HG02981 (cell line): Measurements from ENCODE around the gene KCNA3.
"Not testable (repeated sequence)": the region's sequence is repeated elsewhere in the genome, so short reads cannot be mapped to it uniquely, and the experiment has no call there.

Experiments
- ATAC-seq: cut with Tn5 transposase; IDR thresholded peaks from one replicate; pipeline ENCODE4 v1.9.1; 2021; ENCODE audit warnings: mild to moderate bottlenecking, moderate library complexity; ENCODE audit not compliant: unreplicated experiment

KCNA3 gene

DNA sequence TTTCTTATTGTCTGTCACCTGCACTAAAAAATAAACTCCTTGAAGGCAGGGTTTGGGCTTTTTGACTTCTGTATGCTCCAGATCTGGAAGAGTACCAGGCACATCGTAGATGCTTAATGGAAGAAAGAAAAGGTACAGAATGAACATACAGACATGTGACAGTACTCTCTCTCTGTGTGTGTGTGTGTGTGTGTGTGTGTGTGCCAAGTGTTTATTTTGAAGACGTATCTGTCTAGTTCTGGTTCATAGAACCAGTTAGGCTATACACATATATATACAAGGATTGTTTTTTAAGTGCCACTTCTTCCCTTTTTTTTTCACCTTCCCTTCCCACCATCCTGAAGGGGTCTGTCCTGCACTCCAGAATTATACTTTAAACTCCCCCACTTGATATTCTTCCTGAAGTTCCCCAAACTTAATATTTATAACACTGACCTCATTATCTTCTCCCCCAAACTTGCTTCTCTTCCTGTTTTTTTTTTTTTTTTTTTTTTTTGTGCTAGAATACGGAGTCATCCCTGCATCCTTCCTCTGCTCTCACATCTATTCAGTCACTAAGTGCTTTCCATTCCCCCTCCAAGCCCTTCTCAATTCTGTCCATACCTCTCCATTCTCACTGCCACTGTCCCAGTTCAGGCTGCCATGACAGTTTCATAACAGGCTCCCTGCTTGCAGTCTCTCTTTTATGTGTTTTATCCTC, 5.4 kb upstream of the KCNA3 start:
- ATAC-seq = no peak

DNA sequence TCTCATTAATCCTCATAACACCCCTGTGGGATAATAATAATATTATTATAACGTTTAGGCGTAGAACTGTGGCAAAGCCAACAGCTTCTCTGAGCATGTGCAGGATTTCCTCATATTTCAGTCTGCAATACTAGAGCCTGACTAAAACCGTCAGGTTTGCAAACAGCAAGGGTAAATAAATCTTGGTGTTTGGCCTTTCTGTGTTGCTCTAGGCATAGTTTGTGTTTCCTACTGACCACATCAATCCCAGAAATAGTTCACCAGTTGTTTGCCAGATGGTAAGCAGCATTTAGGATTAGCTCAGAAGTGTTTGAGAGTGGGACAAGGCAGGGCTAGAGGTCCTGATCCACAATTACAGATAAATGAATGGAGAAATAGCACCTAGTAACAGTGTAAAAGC, 2.8 kb upstream of the KCNA3 start:
- no peak for ATAC-seq

DNA sequence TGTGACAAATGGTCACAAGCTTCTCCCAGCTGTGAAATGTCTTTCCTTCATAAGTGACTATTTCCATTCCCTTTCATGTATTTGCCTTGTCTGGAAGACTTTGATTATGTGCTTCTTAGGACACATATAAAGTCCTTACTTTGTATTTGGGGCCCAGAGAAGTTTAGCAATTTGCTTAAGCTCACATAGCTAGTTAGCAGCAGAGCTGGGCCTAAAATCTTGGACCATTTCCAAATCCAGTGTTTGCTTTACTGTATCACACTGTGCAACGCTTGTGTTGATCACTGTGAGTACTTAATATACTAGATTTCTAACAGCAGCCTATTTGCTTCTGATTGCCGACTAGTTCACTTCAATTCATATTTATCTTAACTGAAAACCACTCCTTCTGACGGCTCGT, 2.2 kb upstream of the KCNA3 start:
- no peak for ATAC-seq

DNA sequence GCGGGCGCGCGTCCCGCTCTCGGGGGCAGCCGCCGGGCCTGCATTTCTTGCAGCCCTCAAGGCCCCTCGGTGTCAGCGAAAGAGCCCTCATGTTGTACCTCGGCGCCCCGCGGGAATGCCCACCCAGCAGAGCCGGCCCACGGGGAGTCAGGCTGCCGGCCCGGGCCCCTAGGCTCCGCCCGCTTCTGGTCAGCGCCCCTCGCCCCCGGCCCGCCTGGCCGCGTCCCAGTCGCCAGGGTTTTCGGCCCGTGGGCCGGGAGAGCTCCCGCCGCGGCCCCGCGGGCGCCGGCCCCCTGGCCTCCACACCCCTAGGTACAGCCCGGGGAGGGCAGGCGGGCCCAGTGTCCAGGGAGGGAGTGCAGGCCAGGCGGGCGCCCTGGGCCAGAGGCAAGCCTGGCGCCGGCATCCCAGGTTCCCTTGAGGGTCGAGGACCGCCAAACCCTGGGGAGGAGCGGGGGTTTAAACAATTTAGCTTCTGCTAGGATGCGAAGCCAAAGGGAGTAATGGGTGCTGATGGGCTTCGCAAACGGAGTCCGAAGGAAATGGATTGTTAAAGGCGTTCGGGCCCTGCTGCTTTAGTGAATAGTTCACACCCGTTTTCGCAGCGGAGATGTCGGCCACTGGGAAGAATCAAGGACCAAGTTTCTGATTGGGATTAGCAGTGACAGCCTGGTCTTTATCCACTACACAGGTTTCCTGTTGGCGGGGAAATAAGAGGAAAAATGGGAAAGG, 486 bp upstream of the KCNA3 start:
- ATAC-seq = no peak

DNA sequence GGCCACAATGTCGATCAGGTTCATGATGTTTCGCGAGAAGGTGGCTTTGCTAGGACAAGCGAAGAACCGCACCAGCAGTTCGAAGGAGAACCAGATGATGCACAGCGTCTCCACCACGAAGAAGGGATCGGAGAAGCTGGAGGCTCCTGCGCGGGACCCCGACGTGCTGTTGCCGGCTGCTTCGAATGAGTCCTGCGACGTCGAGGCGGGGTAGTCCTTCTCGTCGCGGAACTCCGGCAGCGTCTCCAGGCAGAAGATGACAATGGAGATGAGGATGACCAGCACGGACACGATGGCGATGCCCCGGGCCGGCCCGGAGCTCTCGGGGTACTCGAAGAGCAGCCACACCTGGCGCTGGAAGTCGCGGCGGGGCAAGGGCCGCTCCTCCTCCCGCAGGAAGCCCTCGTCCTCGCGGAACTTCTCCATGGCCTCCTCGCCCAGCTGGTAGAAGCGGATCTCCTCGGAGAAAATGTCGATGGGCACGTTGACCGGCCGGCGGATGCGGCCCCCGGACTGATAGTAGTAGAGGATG, 869 bp downstream of the KCNA3 start:
- no peak for ATAC-seq

DNA sequence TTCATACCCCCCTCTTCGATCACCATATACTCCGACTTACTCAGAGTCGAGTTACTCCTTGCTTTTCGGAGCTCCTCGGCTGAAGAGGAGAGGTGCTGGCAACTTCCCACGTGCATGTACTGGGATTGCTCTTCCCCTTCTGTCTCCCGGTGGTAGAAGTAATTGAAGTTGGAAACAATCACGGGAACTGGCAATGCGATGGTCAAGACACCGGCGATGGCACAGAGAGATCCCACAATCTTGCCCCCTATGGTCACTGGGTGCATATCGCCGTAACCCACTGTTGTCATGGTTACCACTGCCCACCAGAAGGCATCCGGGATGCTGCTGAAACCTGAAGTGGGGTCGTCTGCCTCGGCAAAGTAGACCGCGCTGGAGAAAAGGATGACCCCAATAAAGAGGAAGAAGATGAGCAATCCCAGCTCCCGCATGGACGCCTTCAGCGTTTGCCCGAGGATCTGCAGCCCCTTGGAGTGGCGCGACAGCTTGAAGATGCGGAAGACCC, 1.5 kb downstream of the KCNA3 start:
- ATAC-seq = no peak

DNA sequence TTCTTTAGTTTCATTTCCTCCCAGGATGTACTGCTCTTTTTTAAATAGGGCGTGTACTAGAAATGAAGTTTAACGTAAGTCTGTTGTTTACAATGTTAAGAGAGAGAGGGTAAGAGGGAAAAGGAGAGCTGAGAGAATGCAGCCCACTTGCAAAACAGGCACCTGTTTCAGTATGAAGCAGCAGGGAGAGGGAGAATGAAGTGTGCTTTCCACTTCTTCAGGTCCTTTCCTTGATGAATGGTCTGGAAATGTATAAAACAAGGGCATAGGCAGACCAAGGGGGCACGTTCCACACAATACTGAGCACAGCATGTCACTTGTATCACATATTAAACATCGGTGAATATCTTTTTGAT, 2.0 kb downstream of the KCNA3 start:
- peak; percentile 45 for ATAC-seq

DNA sequence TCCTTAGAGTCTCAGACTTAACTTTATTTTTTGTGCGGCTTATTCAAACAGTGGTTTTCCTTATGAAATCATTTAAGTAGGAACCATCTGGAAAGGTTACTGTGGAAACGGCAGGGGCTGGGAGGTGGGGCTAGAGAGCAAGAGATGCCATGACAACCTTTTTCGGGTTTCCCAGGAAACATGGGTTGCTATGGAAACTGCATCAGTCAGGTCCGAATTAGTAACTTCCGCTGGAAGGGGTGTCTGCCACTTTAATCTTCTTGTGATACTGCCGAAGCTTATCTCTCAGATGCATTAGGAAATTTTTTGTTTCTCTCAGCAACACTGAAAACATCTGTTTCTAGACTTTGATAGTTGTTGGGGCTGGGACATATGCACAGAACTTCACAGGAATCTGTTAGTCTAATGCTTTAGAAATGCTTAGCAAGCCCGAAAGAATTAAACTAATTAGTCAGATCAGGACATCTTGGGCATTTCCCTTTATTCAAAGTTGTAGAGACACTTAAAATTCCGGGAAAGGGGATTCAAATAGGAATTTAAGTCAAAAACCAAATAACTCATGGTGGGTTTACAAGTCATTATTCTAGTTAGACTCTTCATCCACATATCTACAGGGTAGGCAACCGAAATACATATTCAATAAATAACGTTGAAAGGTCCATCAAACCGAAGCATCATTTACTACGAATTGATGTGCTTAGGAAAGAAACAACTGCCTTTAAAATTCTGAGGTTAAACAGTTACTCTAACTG, 2.6 kb downstream of the KCNA3 start:
- no peak for ATAC-seq

DNA sequence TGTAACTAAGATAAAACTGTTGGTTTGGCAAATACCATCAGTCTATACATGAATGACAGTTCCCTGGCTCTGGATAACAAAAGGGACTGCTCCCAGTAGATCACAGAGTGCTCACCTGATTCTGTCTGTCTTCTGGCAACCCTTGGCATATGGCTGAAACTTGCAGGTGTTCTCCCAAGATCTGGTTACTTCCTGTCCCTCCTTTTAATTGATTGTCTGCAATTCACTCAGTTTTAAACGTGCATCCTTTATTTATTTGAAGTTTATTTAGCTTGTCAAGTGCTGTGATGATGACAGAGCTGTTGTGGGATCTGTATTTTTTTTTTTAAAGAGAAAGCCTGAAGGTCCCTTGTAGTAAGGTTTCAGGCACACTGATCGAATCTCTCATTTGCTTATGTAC, 3.4 kb downstream of the KCNA3 start:
- ATAC-seq = no peak

DNA sequence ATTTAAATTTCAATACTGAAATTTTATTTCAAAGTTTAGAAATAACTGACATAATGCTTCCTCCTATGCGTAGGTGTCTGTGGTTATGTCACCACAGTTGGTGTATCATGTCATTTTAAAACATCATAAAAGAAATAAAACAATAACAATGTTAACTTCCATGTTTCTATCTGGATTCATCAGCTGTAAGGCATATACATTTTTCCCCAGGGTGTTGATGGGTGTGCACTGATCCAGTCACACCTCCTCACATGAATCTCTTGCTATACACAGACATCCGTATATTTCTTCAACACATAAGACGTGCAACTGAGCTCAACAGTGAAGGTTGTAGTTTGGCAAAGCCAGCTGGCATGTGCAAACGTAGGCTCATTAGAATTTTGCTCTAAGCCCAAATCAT, 6.2 kb downstream of the KCNA3 start:
- ATAC-seq = no peak

DNA sequence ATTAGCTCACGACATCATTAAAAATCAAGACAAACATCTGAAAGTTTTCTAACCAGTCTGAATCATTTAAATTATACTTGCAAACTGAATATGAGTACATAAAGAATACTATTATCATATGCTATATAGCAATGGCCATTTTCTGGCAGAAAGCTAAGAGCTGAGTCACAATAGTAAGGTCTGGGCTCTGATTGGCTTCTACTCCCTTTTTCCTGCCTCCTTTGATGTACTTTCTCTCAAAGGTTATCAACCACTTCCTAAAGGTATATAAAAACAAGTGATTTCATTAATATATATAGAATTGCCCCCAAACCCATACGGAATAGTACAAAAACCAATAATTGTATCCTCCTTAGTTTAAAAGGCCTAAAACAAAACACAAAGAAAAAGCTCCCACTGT, 7.0 kb downstream of the KCNA3 start:
- no peak for ATAC-seq

DNA sequence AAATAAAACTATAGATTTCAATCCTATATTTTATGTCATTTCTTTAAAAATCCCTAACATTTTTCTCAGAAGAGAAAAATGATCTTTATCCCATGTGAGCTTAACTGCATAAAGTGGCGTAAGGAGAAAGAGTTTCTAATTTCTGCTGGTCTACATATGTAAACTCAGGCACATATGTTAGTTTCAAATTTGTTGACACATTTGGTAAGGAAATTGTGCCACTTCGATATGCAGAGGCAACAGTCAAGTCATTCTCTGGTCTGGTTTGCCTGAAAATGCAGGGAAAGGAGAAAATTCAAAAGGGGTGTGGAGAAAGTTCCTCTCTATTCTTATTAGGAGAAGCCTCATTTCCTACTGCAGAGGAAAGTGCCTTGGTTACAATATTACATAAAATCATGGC, 11.5 kb downstream of the KCNA3 start:
- ATAC-seq = no peak

DNA sequence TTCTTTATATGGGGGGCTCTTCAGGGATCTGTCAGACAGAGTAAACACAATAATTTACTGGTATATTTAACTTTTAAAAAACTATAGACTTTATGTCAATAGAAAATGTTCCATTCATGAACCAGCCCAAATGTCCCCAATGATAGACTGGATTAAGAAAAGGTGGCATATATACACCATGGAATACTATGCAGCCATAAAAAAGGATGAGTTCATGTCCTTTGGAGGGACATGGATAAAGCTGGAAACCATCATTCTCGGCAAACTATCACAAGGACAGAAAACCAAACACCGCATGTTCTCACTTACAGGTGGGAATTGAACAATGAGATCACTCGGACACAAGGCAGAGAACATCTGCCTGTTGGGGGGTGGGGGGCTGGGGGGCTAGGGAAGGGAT, 15.2 kb downstream of the KCNA3 start:
- not testable (repeated sequence) for ATAC-seq

DNA sequence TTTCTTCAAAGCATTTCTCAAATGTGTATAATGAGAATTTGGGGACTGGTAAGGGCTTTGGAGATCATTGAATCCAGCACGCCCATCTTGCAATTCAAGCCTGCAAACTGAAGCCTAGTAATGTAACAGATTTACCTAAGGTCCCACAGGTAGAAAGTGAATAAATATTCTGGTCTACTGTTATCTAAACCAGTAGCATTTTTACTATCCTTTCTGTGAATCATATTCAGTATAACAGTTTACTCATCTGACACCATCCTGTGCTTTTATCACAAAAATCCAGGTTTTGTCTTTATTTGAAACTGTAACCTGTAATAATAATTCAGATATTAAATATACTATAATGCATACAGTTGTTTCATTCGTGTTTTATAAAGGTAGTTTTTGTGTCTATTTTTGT, 17.4 kb downstream of the KCNA3 start:
- no peak for ATAC-seq

DNA sequence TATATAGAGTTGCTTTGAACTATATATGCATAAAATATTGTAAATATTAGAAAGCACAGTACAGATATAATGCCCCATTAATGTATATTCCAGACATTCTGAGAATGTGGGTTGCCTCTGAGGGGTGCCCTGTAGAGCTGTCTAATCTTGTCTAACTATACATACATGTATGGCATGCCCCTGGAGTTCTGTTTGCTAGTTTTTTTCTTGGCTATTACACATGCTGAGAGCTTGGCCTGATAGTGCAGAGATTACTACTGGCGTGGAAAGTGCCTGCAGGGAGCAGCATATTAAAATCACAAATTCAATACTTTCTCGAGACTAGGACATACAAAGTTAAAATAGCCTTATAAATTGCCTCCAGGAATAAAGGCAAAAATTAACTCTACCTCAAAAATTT, 24.1 kb downstream of the KCNA3 start:
- ATAC-seq = no peak

DNA sequence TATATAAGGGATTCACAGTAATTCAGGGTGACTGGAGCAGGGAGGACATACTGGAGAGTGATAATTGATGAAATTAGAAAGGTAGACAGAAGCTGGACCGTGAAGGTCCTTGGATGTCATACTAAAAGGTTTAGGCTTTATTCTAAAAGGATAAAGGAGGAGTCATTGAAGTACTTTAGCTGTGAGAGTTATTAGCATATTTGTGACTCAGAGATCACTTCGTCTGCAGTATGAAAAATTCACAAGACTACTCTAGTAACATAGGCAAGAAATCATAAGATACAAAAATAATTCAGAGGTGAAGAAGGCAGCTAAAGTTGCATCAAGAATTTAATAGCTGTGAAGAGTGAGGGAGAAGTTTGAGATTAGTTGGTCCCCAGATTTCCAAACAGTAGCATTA, 26.3 kb downstream of the KCNA3 start:
- ATAC-seq = no peak

DNA sequence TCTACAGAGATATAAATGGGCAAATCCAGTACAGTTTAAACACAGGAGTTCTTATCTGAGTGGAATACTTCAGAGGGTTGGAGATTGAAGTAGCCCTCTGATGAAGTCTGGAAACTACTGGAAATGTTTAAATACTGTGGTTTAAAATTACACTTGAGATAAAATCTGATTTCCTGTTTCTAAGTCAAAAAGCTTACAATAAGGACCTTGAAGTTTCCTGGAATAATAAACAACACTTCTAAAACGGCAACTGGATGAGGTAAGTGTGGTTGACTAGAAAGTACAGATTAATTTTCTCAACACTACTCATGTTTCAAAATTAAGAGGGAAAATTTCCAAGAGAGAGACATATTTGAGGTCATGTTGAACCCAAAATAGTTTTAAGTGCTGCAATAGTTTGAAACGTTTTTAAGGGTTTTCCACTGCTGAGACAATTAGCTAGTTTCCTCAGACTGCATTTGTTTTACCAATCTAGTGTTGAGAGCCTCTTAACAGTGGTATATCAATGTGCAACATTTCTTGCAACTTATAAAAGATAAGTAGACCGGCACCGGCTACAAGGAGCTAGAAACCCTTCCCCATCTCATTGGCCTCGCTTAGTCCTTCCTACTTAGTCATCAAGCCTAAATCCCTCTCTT, 27.4 kb downstream of the KCNA3 start:
- ATAC-seq = no peak

DNA sequence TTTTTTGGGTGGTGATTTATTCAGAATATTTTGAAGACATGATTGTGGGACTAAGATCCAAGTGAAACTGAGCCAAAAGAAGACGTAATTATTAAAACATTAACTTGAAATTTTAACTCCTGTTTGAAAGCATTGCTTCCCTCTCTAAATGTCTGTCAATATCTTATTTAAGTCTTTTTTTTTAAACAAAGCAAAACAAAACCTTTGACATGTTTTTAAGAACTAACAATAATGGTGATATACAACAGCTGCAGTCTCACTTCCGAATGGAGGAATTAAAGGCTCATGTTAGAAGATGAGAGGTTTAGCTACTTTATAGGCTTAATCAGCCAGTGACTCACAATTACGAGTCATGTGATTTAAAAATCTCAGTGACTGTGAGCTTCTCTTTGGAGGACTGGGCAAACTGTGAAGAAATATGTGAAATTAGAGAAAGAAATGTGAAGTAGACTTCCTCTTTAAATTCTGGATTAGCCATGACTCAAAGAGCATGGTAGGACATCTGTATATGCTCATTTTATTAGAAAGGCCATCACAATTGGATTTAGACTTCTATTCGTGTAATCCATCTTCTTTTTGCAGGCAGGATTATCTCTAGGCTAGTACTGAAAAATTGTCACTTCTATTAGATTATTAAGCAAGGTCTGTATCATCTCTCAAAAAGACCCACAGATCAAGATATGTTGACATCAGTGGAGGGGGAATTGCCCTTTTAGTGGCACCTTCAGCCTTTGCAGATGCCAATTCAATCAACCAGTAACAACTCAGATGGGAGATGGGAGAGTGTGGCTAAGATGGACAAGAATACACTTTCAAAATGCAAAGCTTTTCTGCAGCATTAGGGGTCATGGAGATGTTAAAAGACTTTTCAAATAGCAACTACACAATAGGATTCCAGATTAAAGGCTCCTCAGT, 28.7 kb downstream of the KCNA3 start:
- no peak for ATAC-seq

DNA sequence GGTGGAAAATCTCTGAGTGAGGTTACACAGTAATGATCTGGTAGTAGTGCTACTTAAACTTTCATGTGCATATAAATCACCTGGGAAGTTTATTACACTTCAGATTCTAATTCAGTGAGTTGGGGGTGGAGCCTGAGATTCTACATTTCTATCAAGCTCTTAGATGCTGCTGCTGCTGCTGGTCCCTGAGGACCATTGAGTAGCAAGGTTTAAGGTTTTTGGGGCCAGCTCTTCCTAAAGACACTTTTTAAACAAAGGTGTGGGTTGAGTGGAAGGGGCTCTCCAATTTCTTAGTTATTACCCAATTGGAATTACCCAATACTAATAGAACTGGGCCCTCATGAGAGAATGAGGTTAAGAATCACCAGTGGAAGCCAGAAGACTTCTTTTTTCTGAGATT, 29.5 kb downstream of the KCNA3 start:
- no peak for ATAC-seq

DNA sequence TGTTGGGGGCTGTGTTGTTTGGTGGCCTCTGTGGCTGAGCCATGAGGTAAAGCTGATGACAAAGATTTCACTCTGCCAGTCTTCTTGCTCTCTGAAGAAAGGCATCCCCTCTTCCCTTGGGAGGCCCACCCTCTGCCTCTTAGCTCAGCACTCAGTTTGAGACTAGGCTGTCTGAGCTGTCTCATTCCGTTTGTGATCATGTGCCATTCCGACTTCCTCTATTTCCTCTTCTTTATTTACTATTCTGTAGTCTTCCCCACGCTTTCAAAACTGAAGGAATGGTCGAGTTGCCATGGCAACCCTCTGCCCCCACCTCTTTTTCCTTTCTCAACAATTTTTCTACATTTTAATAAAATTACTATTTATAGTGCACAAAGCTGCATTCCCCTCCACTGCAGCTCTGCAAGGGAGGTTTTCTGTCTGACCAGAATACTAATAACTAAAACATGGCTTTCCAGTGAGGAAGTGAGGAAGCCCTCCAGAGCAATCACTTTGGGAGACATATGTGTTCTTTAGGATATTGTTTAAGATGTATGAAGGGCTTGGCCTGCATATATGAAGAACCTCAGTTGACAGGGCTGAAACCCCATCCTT, 30.8 kb downstream of the KCNA3 start:
- no peak for ATAC-seq
